ENCODE results near the gene UBAP2.

UBAP2 gene

GRCh38 chr9:33919276-33919897, 129.3 kb downstream of the UBAP2 start:
- DNase-seq: no peak

- DNase-seq: no peak
These were observed 131.7 kb downstream of the UBAP2 start for GRCh38 chr9:33917036-33917435.

- no peak for DNase-seq
These were observed 133.6 kb downstream of the UBAP2 start for GRCh38 chr9:33914887-33915628.

- no peak for DNase-seq
These were observed 135.1 kb downstream of the UBAP2 start for GRCh38 chr9:33913541-33913940.

- DNase-seq: no peak
These were observed 139.9 kb downstream of the UBAP2 start for GRCh38 chr9:33908749-33909148.

GRCh38 chr9:33908114-33908513, 140.6 kb downstream of the UBAP2 start:
- no peak for DNase-seq

- DNase-seq: no peak
These were observed 141.3 kb downstream of the UBAP2 start for GRCh38 chr9:33907347-33907746.

- no peak for DNase-seq
These were observed 141.9 kb downstream of the UBAP2 start for GRCh38 chr9:33906769-33907168.

GRCh38 chr9:33905137-33905536, 143.6 kb downstream of the UBAP2 start:
- DNase-seq: no peak

- DNase-seq: no peak
These were observed 145.4 kb downstream of the UBAP2 start for GRCh38 chr9:33903157-33903780.

GRCh38 chr9:33894316-33894715, 154.4 kb downstream of the UBAP2 start:
- no peak for DNase-seq

GRCh38 chr9:33893861-33894260, 154.8 kb downstream of the UBAP2 start:
- DNase-seq: no peak

GRCh38 chr9:33885948-33886347, 162.7 kb downstream of the UBAP2 start:
- no peak for DNase-seq

GRCh38 chr9:33884856-33885701, 163.6 kb downstream of the UBAP2 start:
- no peak for DNase-seq

GRCh38 chr9:33881635-33882034, 167.1 kb downstream of the UBAP2 start:
- no peak for DNase-seq

GRCh38 chr9:33880211-33881089, 168.2 kb downstream of the UBAP2 start:
- DNase-seq: no peak

- no peak for DNase-seq
These were observed 169.9 kb downstream of the UBAP2 start for GRCh38 chr9:33878691-33879366.

- DNase-seq: no peak
These were observed 170.8 kb downstream of the UBAP2 start for GRCh38 chr9:33877727-33878489.

All from CD4-positive, alpha-beta T cell treated with Interferon alpha-2 for 1 hour (primary cell).